Neural progenitor cell (in vitro differentiated cells): Measurements from ENCODE around the gene DPM3. TPM values are rescaled to one million over a fixed set of nuclear protein-coding genes. Genes with fewer than 3 reads are reported as not detected.

Source experiments
- DNase-seq: peaks from one replicate; pipeline ENCODE4 v3.0.0-alpha.2; 2016; ENCODE audit warnings: low spot score
- H2AFZ ChIP-seq: fragments of 200-600 bp; sonication (generic); replicated peaks from 2 replicates; pipeline ENCODE4 v1.6.1; 2016; ENCODE audit warnings: antibody characterized with exemption
- H3F3A ChIP-seq: fragments of 200-600 bp; sonication (generic); 2 replicates; pipeline ENCODE4 v1.6.1; 2016; ENCODE audit warnings: antibody characterized with exemption, low read depth
- H3K27ac ChIP-seq: fragments of 200-600 bp; sonication (generic); 2 replicates; pipeline ENCODE4 v1.5.1; 2016; ENCODE audit warnings: mild to moderate bottlenecking
- H3K27me3 ChIP-seq: fragments of 200-600 bp; sonication (generic); 2 replicates; pipeline ENCODE4 v1.6.1; 2016; ENCODE audit warnings: mild to moderate bottlenecking, moderate library complexity
- H3K36me3 ChIP-seq: fragments of 200-600 bp; sonication (generic); 2 replicates; pipeline ENCODE4 v1.5.1; 2016
- H3K4me1 ChIP-seq: fragments of 200-600 bp; sonication (generic); 2 replicates; pipeline ENCODE4 v1.6.1; 2016; ENCODE audit warnings: mixed run types
- H3K4me2 ChIP-seq: fragments of 200-600 bp; sonication (generic); 2 replicates; pipeline ENCODE4 v1.6.1; 2016
- H3K4me3 ChIP-seq: fragments of 200-600 bp; sonication (generic); 2 replicates; pipeline ENCODE4 v1.5.1; 2016
- H3K79me2 ChIP-seq: fragments of 200-600 bp; sonication (generic); 2 replicates; pipeline ENCODE4 v1.6.1; 2016; ENCODE audit warnings: low read depth
- H3K9ac ChIP-seq: fragments of 200-600 bp; sonication (generic); 2 replicates; pipeline ENCODE4 v1.6.1; 2016
- H3K9me3 ChIP-seq: fragments of 200-600 bp; sonication (generic); 2 replicates; pipeline ENCODE4 v1.5.1; 2016; ENCODE audit warnings: low read depth
- H4K20me1 ChIP-seq: fragments of 200-600 bp; sonication (generic); 2 replicates; pipeline ENCODE4 v1.6.1; 2016; ENCODE audit warnings: low read depth
- H3K27ac Mint-ChIP-seq: 3 replicates; pipeline ENCODE4 v1.8.0; 2021; ENCODE audit warnings: mixed read lengths
- H3K27me3 Mint-ChIP-seq: 2 replicates; pipeline ENCODE4 v1.8.0; 2022; ENCODE audit warnings: low read depth, mild to moderate bottlenecking, inconsistent platforms, moderate library complexity, mixed read lengths; ENCODE audit not compliant: insufficient read depth
- H3K36me3 Mint-ChIP-seq: 3 replicates; pipeline ENCODE4 v1.8.0; 2021; ENCODE audit warnings: mixed read lengths
- H3K4me1 Mint-ChIP-seq: 3 replicates; pipeline ENCODE4 v1.8.0; 2021; ENCODE audit warnings: mixed read lengths
- H3K4me3 Mint-ChIP-seq: 3 replicates; pipeline ENCODE4 v1.8.0; 2021; ENCODE audit warnings: mild to moderate bottlenecking, moderate library complexity, mixed read lengths
- H3K9me3 Mint-ChIP-seq: 3 replicates; pipeline ENCODE4 v1.8.0; 2020; ENCODE audit warnings: mixed read lengths
- EZH2 ChIP-seq: fragments of 200-600 bp; sonication (generic); IDR thresholded peaks from 2 replicates; pipeline ENCODE4 v1.6.1; 2017; ENCODE audit warnings: antibody characterized with exemption, mild to moderate bottlenecking, moderate library complexity
- EZH2phosphoT487 ChIP-seq: fragments of 200-600 bp; sonication (generic); IDR thresholded peaks from 2 replicates; pipeline ENCODE4 v1.6.1; 2017; ENCODE audit warnings: antibody characterized with exemption
- total RNA-seq: library from RNA; depleted of rRNA; stranded (reverse); fragments of >200 nt; gene quantifications from 2 replicates; pipeline ENCODE4 v1.2.3, GENCODE V29; 2015; ENCODE audit warnings: low replicate concordance
- TF ChIP-seq, protein P1 (sequence below): fragments of 200-600 bp; sonication (generic); IDR thresholded peaks from 2 replicates; pipeline ENCODE4 v1.5.1; 2017; ENCODE audit warnings: antibody characterized with exemption, mild to moderate bottlenecking

DPM3 gene
- total RNA-seq, 1 donor from 2014 or later: 16.8 TPM

DNA sequence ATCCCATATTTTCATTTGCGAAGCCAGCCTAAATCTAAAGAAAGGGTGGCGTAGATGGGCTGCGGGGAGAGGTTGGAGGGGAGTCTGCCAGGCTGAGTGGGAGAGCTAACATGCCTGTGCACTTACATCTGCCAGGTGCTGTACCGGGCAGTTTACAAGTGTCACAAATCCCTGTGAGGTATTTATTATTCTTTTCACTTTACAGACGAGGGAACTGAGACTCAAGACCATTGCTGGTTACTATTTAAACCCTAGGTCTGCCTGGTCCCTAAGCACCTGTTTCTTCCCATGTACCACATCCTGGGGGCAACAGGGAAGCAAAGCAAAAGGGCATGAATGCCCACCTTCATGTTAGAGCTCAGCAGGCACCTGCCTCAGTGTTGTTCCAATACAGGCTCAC, 32.0 kb downstream of the DPM3 start:
- no peaks in the 10 kb centered on the region for H3K36me3 Mint-ChIP-seq
- Histone ChIP-seq H3K4me3 (no peak overlapping the region), H3K9ac (no peak overlapping the region), H3K4me1 (no peaks in the 10 kb centered on the region), H4K20me1 (no peaks in the 10 kb centered on the region), H2AFZ (no peak overlapping the region), H3K27ac (no peak overlapping the region), H3K27me3 (peaks cover 15% of the 10 kb centered on the region), H3K4me2 (no peak overlapping the region), H3K9me3 (no peaks in the 10 kb centered on the region), H3K36me3 (no peaks in the 10 kb centered on the region), H3K79me2 (no peaks in the 10 kb centered on the region), H3F3A (no peaks in the 10 kb centered on the region)
- H3K27me3 Mint-ChIP-seq: peaks cover 10% of the 10 kb centered on the region
- H3K9me3 Mint-ChIP-seq: no peaks in the 10 kb centered on the region
- peaks cover 7% of the 10 kb centered on the region for H3K4me1 Mint-ChIP-seq
- no peak for DNase-seq
- H3K4me3 Mint-ChIP-seq: no peak overlapping the region
- TF ChIP-seq EZH2 (no peak), EZH2phosphoT487 (no peak)
- TF ChIP-seq, protein P1, sequence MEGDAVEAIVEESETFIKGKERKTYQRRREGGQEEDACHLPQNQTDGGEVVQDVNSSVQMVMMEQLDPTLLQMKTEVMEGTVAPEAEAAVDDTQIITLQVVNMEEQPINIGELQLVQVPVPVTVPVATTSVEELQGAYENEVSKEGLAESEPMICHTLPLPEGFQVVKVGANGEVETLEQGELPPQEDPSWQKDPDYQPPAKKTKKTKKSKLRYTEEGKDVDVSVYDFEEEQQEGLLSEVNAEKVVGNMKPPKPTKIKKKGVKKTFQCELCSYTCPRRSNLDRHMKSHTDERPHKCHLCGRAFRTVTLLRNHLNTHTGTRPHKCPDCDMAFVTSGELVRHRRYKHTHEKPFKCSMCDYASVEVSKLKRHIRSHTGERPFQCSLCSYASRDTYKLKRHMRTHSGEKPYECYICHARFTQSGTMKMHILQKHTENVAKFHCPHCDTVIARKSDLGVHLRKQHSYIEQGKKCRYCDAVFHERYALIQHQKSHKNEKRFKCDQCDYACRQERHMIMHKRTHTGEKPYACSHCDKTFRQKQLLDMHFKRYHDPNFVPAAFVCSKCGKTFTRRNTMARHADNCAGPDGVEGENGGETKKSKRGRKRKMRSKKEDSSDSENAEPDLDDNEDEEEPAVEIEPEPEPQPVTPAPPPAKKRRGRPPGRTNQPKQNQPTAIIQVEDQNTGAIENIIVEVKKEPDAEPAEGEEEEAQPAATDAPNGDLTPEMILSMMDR: no peak
- H3K27ac Mint-ChIP-seq: no peak overlapping the region

DNA sequence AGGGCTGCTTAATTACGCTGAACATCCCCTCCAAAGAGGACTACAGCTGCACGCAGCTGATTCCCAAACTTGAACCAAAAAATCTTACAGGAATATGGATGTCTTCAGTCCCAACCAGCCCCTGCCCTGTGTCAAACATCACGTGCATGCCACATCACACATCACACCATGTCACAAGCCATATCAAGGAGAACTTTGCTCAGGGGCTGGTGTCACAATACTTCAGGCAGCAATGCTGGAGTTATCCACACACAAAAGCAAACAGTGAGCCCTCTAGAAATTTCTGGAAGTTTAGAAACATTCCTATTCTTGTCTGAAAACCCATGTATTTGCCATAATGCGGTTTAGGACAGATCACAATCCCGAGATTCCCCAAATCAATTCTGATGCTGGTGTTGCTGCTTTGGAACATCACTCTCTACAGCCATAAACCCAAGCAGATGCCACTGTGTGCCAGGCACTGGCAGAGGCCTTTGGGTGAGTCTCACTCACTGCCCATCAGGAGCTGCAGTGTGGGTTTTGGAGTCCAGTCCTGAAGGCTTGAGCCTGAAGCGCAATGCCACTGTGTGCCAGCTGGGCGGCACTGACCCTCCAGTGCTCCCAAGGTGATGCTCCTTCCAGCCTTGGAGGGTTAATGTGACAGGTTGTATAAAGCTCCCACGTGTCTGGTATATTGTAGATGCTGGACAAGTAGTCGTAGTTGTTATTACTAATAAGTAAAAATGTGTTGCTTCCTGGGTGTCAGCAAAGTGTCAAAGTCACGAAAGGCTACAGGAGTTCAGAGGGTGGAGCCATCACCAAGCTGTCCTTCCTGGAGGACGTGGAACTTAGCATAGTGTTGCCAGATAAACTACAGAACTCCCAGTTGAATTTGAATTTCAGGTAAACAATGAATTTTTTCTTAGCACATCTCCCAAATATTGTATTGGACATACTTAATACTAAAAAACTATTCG, 32.7 kb downstream of the DPM3 start:
- Histone ChIP-seq H3K9me3 (no peaks in the 10 kb centered on the region), H3K79me2 (no peaks in the 10 kb centered on the region), H4K20me1 (no peaks in the 10 kb centered on the region), H3K27ac (no peak overlapping the region), H3K9ac (no peak overlapping the region), H3K36me3 (no peaks in the 10 kb centered on the region), H3K4me1 (no peaks in the 10 kb centered on the region), H3K4me2 (no peak overlapping the region), H3F3A (no peaks in the 10 kb centered on the region), H3K27me3 (peaks cover 15% of the 10 kb centered on the region), H2AFZ (no peak overlapping the region), H3K4me3 (no peak overlapping the region)
- Mint-ChIP-seq H3K27ac (no peak overlapping the region), H3K4me3 (no peak overlapping the region), H3K36me3 (no peaks in the 10 kb centered on the region), H3K27me3 (peaks cover 9% of the 10 kb centered on the region), H3K4me1 (peaks cover 6% of the 10 kb centered on the region), H3K9me3 (no peaks in the 10 kb centered on the region)
- DNase-seq: no peak
- TF ChIP-seq, protein P1: no peak
- TF ChIP-seq EZH2phosphoT487 (no peak), EZH2 (no peak)

DNA sequence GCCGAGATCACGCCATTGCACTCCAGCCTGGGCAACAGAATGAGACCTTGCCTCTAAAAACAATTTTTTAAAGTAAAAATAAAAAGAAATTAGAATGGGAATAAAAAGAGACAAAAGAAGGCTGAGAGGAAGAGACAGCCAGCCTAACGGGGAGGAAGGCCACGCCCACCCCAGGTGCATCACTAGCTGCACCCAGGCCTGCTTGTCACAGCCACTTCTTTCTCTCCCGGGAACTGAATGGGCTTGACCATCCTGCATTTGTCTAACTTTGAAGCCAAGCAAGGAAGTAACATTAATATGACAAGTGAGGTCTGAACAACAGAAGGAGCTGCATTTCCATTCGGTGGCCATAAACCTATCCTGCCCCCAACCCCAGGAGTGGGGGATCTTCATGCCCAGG, 33.5 kb downstream of the DPM3 start:
- no peaks in the 10 kb centered on the region for H3K36me3 Mint-ChIP-seq
- no peaks in the 10 kb centered on the region for H4K20me1 ChIP-seq
- no peaks in the 10 kb centered on the region for H3K4me1 ChIP-seq
- H3K27ac ChIP-seq: no peak overlapping the region
- H3K4me3 ChIP-seq: no peak overlapping the region
- DNase-seq: no peak
- no peaks in the 10 kb centered on the region for H3K9me3 Mint-ChIP-seq
- H3K27ac Mint-ChIP-seq: no peak overlapping the region
- H3K27me3 Mint-ChIP-seq: peaks cover 9% of the 10 kb centered on the region
- no peak overlapping the region for H2AFZ ChIP-seq
- TF ChIP-seq EZH2 (no peak), EZH2phosphoT487 (no peak)
- TF ChIP-seq, protein P1: no peak
- H3K36me3 ChIP-seq: no peaks in the 10 kb centered on the region
- no peaks in the 10 kb centered on the region for H3K79me2 ChIP-seq
- H3K27me3 ChIP-seq: peaks cover 15% of the 10 kb centered on the region
- H3K9me3 ChIP-seq: no peaks in the 10 kb centered on the region
- H3K4me3 Mint-ChIP-seq: no peak overlapping the region
- no peaks in the 10 kb centered on the region for H3F3A ChIP-seq
- no peak overlapping the region for H3K4me2 ChIP-seq
- H3K4me1 Mint-ChIP-seq: peaks cover 6% of the 10 kb centered on the region
- no peak overlapping the region for H3K9ac ChIP-seq
